Uterus (tissue), 2 donors: ENCODE results near the gene IFIH1.
A peak's percentile ranks its signal among the peaks of the same experiment; 100 is the strongest.

Experiments used
- CTCF ChIP-seq, 4 experiments: fragments of 200-600 bp in 2 of 4; fragments of 450-650 bp in 2 of 4; sonication (generic) in 2 of 4; IDR thresholded peaks; one replicate each; pipeline ENCODE4 v1.5.1; 2016 to 2019; ENCODE audit warnings: antibody characterized with exemption in 4 of 4, mild to moderate bottlenecking in 2 of 4, moderate library complexity in 1 of 4
- POLR2A ChIP-seq, 2 donors: fragments of 450-650 bp; IDR thresholded peaks; one replicate each; pipeline ENCODE4 v1.6.1; 2016; ENCODE audit warnings: antibody characterized with exemption in 2 of 2, mild to moderate bottlenecking in 1 of 2, moderate library complexity in 1 of 2

DNA sequence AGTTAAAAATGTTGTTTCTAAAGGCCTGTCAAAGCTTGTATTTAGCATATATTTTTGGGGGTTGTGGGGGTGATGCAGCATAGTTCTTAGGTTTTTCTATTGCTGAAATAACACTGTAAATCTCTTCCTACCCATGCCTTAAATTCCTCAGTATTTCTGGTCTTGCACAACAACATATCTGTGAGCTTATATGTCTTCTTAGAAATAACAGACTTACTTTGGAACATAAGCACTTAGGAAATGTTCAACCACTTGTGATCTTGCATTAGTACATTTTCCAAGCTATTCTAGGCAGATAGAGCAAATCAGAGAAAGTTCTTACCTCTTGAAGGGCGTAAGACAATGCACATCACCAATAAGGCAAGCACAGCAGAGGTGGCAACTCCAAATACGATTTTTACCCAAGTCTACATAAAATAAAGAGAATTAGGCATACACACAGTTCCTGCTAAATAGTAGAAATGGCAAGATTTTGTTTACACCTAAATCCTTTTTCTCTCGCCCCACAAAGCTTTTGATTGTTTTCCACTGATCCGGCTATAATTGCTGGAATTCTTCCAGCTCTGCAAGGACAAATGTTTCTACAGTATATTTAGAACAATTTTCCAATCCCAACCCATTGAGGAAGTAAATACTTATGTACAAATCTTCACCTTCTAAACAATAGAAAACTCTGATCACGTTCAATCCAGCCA, 75.8 kb downstream of the IFIH1 start:
- no peak for TF ChIP-seq CTCF (IDR thresholded peaks at IDR 0.05)
- peak in 1 of 2 donors; percentile 11 for TF ChIP-seq POLR2A (IDR thresholded peaks at IDR 0.05)
